ENCODE results near the gene ZNF610.

GRCh38 chr19:52297601-52298364 is 38.3 kb upstream of the ZNF610 start:
- TF ChIP-seq EZH2 (IDR thresholded peaks at IDR 0.05) (no peak), POLR2AphosphoS5 (IDR thresholded peaks at IDR 0.05; ENCODE audit: borderline replicate concordance, low read depth, low read length) (no peak)

All from SK-N-MC (cell line).